SKM-1 (cell line): ENCODE data around the gene C2CD4C.
"Not testable (repeated sequence)": the region's sequence is repeated elsewhere in the genome, so short reads cannot be mapped to it uniquely, and the experiment has no call there.

ENCODE experiments used
- DNase-seq: peaks from one replicate; lab custom pipeline; 2025; ENCODE audit not compliant: unreplicated experiment; lab: John Stamatoyannopoulos, UW

C2CD4C gene

DNA sequence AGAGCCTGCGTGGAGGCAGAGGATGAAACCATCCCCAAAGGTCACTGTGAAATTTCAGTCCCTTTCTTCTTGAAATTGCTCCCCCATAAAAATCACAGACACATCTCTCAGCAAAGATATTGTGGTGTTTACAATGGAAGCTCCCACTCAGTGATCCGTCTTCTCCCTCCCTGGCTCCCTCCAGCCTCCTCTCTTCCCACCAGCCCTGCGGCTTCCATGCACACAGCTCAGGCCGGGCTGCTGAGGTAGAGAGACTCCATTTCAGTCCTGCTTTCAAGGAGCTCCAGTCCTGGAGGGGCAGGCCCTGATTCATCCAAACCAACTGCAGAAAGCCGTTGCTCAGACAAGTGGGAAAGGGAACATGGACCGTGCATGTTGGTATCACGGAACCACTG lies 40.3 kb downstream of the C2CD4C start:
- no peak for DNase-seq

DNA sequence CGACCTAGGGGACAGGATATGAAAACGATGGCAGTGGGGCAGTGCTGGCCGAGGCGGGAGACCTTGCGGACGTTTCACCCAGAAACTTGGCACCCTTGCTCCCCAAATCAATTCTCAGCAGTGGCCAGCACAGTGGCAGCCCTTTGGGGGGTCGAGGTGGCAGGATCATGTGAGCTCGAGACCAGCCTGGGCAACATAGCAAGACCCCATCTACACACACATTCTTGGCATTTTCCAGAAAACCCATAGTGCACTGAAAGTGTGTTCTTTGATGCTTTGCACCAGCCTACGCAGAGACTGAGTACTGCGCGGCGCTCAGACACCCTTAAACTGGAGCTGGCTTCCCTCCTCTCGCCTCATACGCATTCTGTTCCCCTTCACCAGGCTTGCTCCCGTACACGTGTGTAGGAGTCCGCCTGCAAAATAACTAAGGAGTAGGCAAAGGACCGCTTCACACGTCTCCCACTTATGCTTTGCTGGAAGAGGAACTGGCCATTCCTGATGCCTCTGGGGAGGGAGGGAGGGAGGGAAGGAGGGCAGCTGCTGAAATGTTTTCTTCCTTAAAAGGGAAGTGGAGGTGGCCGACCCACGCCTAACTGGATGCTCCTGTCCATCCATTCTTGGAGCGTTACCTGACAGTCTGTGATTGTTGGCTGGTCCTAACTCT lies 40.9 kb downstream of the C2CD4C start:
- DNase-seq = no peak

GRCh38 chr19:367561-367960 lies 41.4 kb downstream of the C2CD4C start:
- no peak for DNase-seq

GRCh38 chr19:366951-367350 lies 42.0 kb downstream of the C2CD4C start:
- no peak for DNase-seq

GRCh38 chr19:366205-366783 lies 42.7 kb downstream of the C2CD4C start:
- no peak for DNase-seq

DNA sequence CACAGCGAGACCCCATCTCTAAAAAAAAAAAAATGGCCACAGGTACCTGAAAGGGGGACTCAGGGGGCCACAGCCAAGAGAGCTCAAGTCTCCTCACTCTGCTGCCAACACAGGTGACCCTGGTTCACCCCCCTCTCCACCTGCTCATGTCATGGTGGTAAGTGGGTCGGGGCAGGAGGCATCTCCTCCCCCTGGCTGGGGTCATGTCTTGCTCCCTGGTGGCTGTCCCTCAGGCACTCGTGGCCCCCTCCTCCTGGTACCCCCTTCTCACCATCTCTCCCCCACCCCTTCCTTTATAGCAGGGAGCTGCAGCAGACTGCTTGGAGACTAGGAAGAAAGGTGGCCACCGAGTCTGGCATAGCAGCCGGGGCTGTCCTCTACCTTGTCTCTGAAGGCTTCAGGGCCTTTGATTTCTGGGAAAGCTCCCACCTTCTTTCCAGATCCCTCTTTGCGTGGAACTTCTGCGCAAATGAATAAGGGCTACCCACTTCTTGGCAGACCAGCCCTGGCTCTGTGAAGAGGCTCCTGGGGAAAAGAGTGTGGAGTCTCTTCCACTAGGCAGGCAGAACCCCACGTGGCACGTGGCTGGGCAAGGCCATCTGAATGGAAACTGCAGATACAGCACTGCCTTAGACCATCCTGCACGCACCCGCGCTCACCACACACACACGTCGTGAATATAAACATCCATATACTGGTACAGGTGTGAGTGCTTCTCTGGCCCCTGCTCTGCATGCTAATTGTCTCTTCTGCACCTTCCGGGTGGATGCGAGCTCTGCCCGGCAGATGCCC lies 44.3 kb downstream of the C2CD4C start:
- DNase-seq = no peak

DNA sequence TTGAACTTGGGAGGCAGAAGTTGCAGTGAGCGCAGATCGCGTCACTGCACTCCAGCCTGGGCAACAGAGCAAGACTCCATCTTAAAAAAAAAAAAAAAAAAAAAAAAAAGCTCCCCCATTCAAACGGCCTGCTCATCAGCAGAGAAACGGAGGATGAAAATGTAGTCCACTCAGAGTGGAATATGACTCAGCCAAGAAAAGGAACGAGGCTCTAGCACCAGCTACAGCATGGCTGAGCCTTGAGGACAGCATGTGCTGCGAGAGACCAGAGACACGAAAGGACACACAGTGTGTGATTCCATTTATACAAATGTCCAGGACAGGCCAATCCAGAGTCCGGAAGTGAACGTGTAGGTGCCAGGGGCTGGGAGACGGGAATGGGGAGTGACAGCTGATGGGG lies 46.3 kb downstream of the C2CD4C start:
- DNase-seq = no peak

- DNase-seq = no peak
Measured at GRCh38 chr19:362154-362553, 46.8 kb downstream of the C2CD4C start.

GRCh38 chr19:359653-359925 lies 49.4 kb downstream of the C2CD4C start:
- DNase-seq = no peak

- not testable (repeated sequence) for DNase-seq
Measured at GRCh38 chr19:355536-355935, 53.4 kb downstream of the C2CD4C start.
